Thyroid gland (tissue), 4 donors: ENCODE data around the gene COQ4. TPM values are rescaled to one million over a fixed set of nuclear protein-coding genes. Genes with fewer than 3 reads are reported as not detected.

Experiments used
- DNase-seq, 2 donors: peaks; one replicate each; pipeline ENCODE4 v3.0.0-alpha.2; 2019
- H3K27ac ChIP-seq, 3 donors: fragments of 200-600 bp; sonication (generic); 1 replicate in 2 of 3; 2 replicates in 1 of 3; pipeline ENCODE4 v1.5.1; 2016 to 2019; ENCODE audit warnings: mild to moderate bottlenecking in 1 of 3, moderate library complexity in 1 of 3
- H3K27me3 ChIP-seq: fragments of 200-600 bp; sonication (generic); one replicate; pipeline ENCODE4 v1.5.1; 2019
- H3K36me3 ChIP-seq, 2 donors: fragments of 200-600 bp; sonication (generic); one replicate each; pipeline ENCODE4 v1.5.1; 2016 to 2019
- H3K4me1 ChIP-seq, 2 donors: fragments of 200-600 bp; sonication (generic); one replicate each; pipeline ENCODE4 v1.5.1; 2017 to 2019
- H3K4me3 ChIP-seq, 3 donors: fragments of 200-600 bp; sonication (generic); replicated peaks in 1 of 3; 1 replicate in 2 of 3; 2 replicates in 1 of 3; pipeline ENCODE4 v1.5.1; 2016; ENCODE audit warnings: mild to moderate bottlenecking in 1 of 3
- H3K9me3 ChIP-seq: fragments of 200-600 bp; sonication (generic); one replicate; pipeline ENCODE4 v1.5.1; 2017
- POLR2A ChIP-seq, 2 donors: fragments of 450-650 bp; IDR thresholded peaks; one replicate each; pipeline ENCODE4 v1.6.1; 2017; ENCODE audit warnings: antibody characterized with exemption in 2 of 2, mild to moderate bottlenecking in 2 of 2, moderate library complexity in 1 of 2
- WGBS, 2 donors: methylation state at CpG; one replicate each; pipeline ENCODE4 v1.1.5; 2017; 5-methylcytosine and 5-hydroxymethylcytosine counted together
- intact Hi-C: fragments of 100-400 bp; cut with DNase I; formaldehyde crosslinking; loops from one replicate; pipeline ENCODE4 v1.15.1; 2023
- total RNA-seq, 4 donors: library from RNA; depleted of rRNA; stranded (reverse); fragments of >200 nt; gene quantifications; one replicate each; pipeline ENCODE4 v1.2.3, GENCODE V29; 2016
- TF ChIP-seq, protein P1 (sequence below), 6 experiments: fragments of 200-600 bp in 3 of 6; fragments of 450-650 bp in 3 of 6; sonication (generic) in 3 of 6; IDR thresholded peaks; one replicate each; pipeline ENCODE4 v1.5.1; 2016 to 2019; ENCODE audit warnings: antibody characterized with exemption in 6 of 6, mild to moderate bottlenecking in 2 of 6, inconsistent platforms in 1 of 6, moderate library complexity in 1 of 6

Gene COQ4
- total RNA-seq, 4 donors from 2014 or later = 71.8 to 137 (median 108) TPM

DNA sequence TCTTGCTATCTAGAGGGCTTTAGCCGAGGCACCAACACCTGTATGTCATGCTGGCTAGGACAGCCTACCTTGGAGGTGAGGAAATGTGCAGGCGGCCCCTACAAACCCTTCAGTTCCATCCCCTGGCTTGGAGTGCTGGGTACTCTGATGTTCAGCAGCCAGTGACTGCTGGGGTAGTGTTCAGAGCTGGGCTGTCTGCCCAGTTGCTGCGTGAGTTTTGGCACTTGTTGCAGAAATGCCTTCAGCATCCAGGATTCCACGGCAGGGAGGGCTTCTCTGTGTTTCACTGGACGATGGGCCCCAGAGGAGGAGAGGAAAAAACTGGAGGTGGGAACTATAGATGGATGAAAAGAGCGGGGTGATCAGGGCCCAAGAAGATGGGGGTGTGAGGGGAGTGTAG is 36.2 kb upstream of the COQ4 start:
- no peak for TF ChIP-seq POLR2A (IDR thresholded peaks at IDR 0.05)
- TF ChIP-seq, protein P1, sequence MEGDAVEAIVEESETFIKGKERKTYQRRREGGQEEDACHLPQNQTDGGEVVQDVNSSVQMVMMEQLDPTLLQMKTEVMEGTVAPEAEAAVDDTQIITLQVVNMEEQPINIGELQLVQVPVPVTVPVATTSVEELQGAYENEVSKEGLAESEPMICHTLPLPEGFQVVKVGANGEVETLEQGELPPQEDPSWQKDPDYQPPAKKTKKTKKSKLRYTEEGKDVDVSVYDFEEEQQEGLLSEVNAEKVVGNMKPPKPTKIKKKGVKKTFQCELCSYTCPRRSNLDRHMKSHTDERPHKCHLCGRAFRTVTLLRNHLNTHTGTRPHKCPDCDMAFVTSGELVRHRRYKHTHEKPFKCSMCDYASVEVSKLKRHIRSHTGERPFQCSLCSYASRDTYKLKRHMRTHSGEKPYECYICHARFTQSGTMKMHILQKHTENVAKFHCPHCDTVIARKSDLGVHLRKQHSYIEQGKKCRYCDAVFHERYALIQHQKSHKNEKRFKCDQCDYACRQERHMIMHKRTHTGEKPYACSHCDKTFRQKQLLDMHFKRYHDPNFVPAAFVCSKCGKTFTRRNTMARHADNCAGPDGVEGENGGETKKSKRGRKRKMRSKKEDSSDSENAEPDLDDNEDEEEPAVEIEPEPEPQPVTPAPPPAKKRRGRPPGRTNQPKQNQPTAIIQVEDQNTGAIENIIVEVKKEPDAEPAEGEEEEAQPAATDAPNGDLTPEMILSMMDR (IDR thresholded peaks at IDR 0.05) = no peak
- H3K27me3 ChIP-seq = no peaks in the 10 kb centered on the region
- H3K4me1 ChIP-seq = peaks cover 34 to 48% of the 10 kb centered on the region in 2 donors
- intact Hi-C loops = no loop called here
- no peaks in the 10 kb centered on the region for H3K9me3 ChIP-seq
- WGBS, 2 donors = 21 to 43% methylated on average over 6 of the region's 6 CpGs
- H3K27ac ChIP-seq = peak overlapping the region; percentile 23 to 82 (median 82)
- peak; percentile 97 for DNase-seq
- H3K36me3 ChIP-seq = no peaks in the 10 kb centered on the region
- no peak overlapping the region for H3K4me3 ChIP-seq

DNA sequence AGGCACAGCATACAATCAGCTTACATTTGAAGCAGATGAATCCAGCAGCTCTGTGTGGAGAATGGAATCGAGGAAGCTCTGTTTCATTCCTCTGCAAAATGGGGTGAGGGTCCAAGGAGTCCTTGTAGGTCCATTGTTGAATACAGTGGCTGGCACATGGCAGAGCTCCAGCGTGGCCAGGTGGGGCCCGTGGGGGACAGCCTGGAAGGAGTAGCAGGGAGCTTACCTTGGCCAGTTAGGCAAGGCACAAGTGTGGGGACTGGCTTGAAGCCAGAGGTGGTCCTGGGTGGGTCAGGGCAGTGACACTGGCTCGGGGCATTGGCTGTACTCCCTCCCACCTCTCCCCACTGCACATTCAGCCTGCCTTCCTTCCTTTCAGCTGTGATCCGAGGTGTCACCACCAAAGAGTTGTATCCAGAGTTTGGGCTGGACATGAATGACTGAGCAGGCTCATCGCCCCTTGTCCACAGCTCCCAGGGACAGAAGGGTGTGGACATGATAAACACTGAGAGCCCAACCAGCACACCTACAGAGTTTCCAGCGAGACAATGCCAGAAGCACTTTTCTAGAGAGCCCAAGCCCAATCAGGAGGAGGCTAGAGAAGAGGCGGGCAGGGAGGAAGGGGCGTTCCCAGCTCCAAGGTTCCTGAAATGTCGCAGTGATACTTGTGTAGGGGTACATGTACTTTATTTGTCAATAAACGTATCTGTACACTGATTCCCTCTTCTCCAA is 34.2 kb upstream of the COQ4 start:
- no peak overlapping the region for H3K4me3 ChIP-seq
- 39 to 42% methylated on average over 11 of the region's 11 CpGs for WGBS, 2 donors
- H3K36me3 ChIP-seq = no peaks in the 10 kb centered on the region
- intact Hi-C loops = no loop called here
- peak overlapping the region; percentile 72 to 82 (median 82) for H3K27ac ChIP-seq
- peaks cover 34 to 48% of the 10 kb centered on the region in 2 donors for H3K4me1 ChIP-seq
- H3K27me3 ChIP-seq = no peaks in the 10 kb centered on the region
- H3K9me3 ChIP-seq = no peaks in the 10 kb centered on the region
- DNase-seq = peak; percentile 70
- TF ChIP-seq, protein P1 (IDR thresholded peaks at IDR 0.05) = no peak
- peak in 1 of 2 donors; percentile 25 for TF ChIP-seq POLR2A (IDR thresholded peaks at IDR 0.05)

DNA sequence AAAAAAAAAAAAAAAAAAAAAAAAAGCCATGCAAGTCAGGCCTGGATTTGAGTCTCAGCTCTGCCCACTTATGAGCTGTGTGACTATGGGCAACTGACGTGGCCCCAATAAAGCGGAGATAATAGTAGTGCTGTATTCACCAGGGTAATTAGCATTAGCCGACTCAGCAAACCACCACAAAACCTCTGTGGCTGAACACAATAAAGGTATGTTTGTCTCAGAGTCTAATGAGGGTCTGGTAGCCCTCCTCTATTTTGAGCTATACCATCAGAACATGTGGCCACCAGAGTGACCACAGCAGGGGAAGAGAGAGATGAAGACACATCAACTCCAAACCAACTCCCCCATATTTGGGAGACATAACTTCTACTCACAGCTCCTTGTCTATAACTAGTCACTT is 30.6 kb upstream of the COQ4 start:
- Histone ChIP-seq H3K36me3 (no peaks in the 10 kb centered on the region), H3K27ac (no peak overlapping the region), H3K4me3 (no peak overlapping the region), H3K4me1 (peaks cover 13 to 23% of the 10 kb centered on the region in 2 donors), H3K27me3 (no peaks in the 10 kb centered on the region), H3K9me3 (no peaks in the 10 kb centered on the region)
- intact Hi-C loops = loop anchor here (10.0 kb wide), 1 partner anchor 123 kb away; no protein-coding TSS in a partner anchor
- DNase-seq = no peak
- TF ChIP-seq POLR2A (IDR thresholded peaks at IDR 0.05) = no peak
- TF ChIP-seq, protein P1 (IDR thresholded peaks at IDR 0.05) = no peak
- WGBS, 2 donors = 88 to 95% methylated on average over 3 of the region's 3 CpGs

DNA sequence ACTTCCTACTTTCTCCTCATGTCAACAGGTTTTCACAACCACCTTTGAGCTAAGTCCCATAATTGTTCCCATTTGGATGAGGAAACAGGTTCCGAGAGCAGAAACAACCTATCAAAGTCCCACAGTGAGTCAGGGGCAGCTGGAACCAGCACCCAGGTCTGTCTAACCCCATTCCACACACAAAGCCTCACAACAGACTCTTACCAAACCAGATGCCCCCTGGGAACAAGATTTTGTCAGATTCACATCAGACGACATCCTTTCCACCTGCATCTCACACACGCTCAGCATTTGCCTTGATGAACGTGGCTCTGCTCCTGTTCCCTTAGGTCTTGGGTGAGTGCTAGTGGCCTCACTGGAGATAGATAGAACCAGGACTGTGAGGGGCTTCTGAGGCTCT is 29.5 kb upstream of the COQ4 start:
- peaks cover 9 to 15% of the 10 kb centered on the region in 2 donors for H3K4me1 ChIP-seq
- no peak overlapping the region for H3K4me3 ChIP-seq
- no peaks in the 10 kb centered on the region for H3K36me3 ChIP-seq
- WGBS, 2 donors = 89 to 94% methylated on average over 4 of the region's 4 CpGs
- intact Hi-C loops = loop anchor here (10.0 kb wide), 1 partner anchor 122 kb away; no protein-coding TSS in a partner anchor
- TF ChIP-seq, protein P1 (IDR thresholded peaks at IDR 0.05) = no peak
- no peak for TF ChIP-seq POLR2A (IDR thresholded peaks at IDR 0.05)
- no peaks in the 10 kb centered on the region for H3K9me3 ChIP-seq
- no peak overlapping the region for H3K27ac ChIP-seq
- DNase-seq = no peak
- H3K27me3 ChIP-seq = no peaks in the 10 kb centered on the region

DNA sequence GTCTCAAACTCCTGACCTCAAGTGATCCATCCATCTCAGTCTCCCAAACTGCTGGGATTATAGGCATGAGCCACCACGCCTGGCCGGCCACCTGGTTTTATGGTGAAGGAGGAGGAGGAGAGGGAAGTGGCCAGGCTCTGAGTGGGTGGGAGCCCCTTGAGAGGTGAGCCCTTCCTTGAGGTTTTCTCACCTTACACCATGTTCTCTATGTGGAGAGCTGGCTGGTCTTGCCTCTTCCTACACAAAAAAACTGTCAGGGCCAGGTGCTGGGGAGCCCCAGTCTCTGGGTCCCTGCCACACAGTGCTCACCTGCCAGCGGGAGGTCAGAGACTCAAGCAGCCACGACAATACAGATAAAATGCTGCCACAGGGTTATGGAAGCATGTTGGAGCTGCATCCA is 28.5 kb upstream of the COQ4 start:
- no peak overlapping the region for H3K4me3 ChIP-seq
- 80 to 100% methylated on average over 2 to 4 of the region's 4 CpGs for WGBS, 2 donors
- TF ChIP-seq POLR2A (IDR thresholded peaks at IDR 0.05) = no peak
- TF ChIP-seq, protein P1 (IDR thresholded peaks at IDR 0.05) = no peak
- no peaks in the 10 kb centered on the region for H3K9me3 ChIP-seq
- no peak for DNase-seq
- intact Hi-C loops = loop anchor here (2.0 to 10.0 kb wide), 2 partner anchors 47 to 121 kb away; partner anchors contain the start of gene SLC27A4
- no peaks in the 10 kb centered on the region for H3K27me3 ChIP-seq
- H3K36me3 ChIP-seq = no peaks in the 10 kb centered on the region
- no peak overlapping the region for H3K27ac ChIP-seq
- peaks cover 0 to 5% of the 10 kb centered on the region in 2 donors for H3K4me1 ChIP-seq
